Activated CD4-positive, CD25-positive, alpha-beta regulatory T cell (primary cell): ENCODE results near the gene UBTD2.
"Not testable (repeated sequence)": the region's sequence is repeated elsewhere in the genome, so short reads cannot be mapped to it uniquely, and the experiment has no call there.

Experiments
- DNase-seq, 4 experiments: peaks; one replicate each; lab custom pipeline; 2025; lab: John Stamatoyannopoulos, UW

The UBTD2 gene, protein sequence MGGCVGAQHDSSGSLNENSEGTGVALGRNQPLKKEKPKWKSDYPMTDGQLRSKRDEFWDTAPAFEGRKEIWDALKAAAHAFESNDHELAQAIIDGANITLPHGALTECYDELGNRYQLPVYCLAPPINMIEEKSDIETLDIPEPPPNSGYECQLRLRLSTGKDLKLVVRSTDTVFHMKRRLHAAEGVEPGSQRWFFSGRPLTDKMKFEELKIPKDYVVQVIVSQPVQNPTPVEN

DNA sequence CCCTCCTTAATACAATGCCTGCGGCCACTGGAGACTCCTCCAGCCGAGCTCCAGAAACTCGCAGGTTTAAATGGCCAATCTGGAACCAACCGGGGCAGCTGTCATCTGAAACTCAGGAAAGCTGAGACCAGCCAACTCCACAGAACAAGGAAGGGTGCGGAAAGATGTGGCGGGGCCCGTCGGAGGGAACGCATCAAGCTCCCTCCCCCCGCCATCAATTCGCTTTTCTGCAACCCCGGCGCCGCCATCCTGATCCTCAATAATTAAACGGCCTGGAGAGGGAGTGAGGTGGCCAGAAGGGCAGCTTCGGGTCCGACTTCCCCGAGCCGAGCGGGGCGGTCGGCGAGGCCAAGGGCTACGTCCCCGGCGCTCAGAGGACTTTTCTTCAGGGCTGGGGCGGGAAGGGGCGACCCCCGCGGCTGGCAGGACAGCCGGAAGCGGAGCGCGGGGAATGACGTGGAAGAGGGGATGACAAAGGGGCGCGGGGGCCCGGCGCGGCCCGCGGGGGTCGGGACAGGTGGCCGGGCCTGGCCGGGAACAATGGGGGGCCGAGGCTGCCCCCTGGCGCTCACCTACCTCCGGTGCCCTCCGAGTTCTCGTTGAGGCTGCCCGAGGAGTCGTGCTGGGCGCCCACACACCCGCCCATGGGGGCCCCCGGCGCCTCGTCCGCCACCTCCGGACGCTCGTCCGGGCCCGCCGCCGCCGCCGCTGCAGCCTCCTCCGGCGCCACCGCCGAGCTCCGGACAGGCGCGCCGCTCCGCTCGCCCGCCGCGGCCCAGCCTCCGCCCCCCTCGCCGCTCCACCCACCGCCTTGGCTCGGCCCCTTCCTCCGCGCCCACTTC is at the start of gene UBTD2:
TSS of gene UBTD2 (minus strand) at position 745 of the 842 bp plus-strand sequence. CDS start at position 646, 99 bp downstream.
- DNase-seq, result peak; percentile 51 to 57 (median 54)

DNA sequence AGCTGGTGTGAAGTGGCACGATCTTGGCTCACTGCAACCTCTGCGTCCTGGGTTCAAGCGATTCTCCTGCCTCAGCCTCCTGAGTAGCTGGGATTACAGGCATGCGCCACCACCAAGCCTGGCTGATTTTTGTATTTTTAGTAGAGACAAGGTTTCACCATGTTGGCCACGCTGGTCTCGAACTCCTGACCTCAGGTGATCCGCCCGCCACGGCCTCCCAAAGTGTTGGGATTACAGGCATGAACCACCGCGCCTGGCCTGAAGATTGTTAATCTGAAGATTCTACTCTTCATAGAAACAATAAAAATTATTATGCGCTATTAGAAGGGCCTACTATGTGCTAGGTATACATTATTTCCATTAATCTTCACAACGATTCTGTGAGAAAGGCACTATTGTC is 43.3 kb upstream of the UBTD2 start:
- DNase-seq, result not testable (repeated sequence)

DNA sequence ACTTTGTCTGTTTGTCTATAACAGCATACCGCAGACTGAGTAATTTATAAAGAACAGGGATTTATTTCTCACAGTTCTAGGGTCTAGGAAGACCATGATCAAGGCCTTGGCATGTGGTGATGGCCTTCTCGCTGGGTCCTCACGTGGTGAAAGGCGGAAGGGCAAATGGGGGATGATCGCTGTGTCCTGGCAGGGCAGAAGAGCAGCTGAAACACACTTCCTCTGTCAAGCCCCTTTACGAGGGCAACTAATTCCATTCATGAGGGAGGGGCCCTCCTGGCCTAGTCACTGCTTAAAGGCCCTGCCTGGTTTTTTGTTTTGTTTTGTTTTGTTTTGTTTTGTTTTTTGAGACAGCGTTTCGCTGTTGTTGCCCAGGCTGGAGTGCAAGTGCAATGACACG is 41.9 kb upstream of the UBTD2 start:
- no peak for DNase-seq

DNA sequence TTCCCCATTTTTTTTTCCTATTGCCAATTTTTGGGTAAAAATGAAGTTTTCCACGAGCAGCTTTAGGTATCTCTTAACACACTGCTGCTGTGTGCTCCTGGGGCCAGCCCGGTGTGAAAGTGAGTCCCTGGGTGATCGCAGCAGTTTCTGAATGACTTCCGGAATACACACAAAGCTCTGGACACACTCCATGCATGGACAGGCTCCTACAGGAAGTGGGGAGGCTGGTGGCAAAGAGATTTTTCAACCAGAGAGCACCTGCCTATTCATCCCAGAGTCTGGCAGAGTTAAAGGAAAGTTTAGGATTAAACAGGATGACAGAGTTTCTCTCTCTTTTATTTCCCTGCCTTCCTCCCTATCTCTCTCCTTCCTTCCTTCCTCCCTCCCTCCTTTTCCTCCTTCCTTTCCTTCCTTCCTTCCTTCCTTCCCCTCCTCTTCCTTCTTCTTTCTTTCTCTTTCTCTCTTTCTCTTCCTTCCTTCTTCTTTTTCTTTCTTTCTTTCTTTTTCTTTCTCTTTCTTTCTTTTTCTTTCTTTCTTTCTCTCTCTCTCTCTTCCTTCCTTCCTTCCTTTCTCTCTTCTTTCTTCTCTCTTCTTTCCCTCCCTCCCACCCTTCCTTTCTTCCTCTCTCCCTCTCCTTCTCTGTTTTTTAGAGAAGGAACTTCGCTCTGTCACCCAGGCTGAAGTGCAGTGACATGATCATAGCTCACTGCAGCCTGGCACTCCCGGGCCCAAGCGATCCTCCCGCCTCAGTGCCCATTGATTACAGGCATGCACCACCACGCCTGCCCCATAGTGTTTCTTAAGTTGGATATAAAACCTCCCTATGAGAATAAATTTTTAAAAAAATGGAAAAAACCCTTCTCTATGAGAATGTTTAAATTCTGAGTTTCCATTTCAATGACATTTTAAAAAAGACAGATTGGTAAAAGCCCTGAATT is 38.7 kb upstream of the UBTD2 start:
- no peak for DNase-seq

DNA sequence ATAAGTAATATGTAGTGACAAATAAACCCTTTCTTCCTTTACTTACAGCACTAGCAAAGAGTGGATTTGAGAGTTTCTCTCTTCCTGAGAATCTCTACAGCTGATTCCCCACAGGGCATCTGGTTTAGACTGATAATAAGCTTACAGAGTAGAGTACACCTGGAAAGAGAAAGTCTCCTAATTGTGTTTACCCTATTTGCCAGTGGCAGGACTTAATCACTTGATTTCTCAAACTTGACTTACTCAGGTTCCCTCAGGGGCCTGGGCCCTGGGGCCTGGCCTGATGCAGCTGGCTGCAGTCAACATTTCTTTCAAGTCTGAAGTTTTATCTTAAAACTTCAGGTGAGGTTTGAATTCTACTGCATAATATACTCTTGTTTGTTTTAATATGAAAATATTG is 38.0 kb upstream of the UBTD2 start:
- DNase-seq, result no peak

DNA sequence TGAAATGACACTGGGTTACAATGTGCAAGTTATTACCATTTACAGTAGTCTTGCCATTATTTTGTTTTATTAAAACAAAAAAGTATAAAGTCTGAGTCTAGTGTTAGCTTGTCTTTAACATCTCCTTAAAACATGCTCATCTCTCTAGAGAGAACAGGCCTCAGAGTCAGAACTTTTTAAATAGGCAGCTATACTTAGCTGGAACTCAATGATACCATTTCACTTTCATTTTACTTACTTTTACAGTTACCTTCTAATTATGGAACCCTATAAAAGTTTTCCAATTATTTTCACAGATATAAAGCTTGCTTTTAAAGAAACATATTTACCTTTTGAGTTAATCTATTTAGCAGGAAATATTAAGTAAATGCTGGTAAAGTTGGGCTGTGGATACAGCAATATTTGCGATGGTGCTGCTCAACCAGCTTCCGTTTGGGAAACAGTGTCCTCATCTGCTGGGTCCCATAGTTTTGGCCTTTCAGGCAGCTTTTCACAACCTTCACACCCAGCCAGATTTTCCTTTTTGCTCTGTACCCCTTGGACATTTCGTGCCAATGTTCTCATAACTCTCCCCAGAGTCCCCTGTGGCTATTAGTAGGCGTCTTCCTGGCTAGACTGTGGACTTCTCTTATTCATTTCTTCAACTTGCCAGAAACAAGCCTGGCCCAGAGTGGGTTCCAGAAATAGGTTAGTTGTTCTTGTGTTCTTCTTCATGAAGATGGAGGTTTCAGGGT is 36.3 kb upstream of the UBTD2 start:
- no peak for DNase-seq

DNA sequence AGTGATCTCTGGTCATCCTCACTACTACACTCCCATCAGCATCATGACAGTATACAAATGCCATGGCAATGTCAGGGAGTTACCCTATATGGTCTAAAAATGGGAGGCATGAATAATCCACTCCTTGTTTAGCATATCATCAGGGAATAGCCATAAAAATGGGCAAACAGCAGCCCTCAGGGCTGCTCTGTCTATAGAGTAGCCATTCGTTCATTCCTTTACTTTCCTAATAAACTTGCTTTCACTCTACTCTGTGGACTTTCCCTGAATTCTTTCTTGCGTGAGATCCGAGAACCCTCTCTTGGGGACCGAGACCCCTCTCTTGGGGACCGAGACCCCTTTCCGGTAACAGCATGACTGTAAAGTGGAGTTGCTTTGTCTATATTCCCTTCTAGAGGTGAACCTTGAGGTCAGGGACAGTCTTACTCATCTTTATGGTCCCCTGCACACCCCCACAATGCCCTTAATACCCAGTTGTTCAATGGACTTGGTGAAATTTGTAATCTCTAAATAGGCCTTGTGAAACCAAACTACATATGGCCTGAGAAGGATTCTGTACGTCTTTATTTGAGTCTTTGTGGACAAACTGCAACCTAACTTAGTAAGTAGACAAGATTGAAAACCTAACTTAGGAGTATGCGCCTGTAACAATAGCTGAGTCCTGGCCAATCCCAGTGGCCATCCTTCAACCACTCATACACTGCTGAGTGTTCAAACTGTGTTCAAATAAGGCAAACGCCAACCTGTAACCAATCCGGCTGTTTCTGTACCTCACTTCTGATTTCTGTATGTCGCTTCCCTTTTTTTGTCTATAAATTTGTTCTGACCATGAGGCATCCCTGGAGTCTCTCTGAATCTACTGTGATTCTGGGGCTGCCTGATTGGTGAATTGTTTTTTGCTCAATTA is 32.3 kb upstream of the UBTD2 start:
- DNase-seq, result no peak

DNA sequence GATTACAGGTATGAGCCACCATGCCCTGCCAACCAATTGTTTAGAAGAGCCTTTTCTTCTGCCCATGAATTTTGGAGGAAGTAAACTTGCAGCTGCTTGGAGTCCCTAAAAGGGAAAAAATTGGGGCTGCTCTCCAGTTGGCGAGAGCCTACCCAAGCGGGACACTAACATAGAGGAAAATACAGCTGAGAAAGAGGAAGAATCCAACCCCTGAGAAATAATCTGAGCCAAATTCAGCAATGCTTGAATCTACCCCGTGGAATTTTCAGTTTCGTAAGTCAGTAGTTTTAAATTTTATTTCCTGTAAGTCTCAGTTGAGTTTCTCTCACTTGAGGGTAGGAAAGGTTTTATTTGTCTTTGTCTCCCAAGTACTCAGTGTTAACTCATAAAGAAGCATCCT is 30.4 kb upstream of the UBTD2 start:
- DNase-seq, result no peak

DNA sequence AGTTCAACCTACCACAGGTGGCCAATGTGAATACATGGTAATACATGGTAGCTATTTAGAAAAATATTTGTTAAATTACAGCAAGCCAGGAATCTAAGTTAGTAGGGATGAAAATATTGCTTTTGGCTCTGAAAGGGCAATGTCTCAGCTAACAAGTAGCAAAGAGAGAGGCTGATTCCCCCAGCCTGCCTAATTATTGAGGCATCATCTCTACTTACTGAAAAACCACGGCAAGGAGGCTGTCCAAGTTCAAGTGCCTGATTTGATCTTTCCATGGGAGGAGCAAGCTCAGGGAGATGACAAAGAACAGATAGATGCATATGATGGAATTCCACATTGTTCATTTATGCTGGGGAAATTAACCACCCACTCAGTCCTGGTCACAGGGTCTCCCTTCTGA is 28.7 kb upstream of the UBTD2 start:
- DNase-seq, result no peak

DNA sequence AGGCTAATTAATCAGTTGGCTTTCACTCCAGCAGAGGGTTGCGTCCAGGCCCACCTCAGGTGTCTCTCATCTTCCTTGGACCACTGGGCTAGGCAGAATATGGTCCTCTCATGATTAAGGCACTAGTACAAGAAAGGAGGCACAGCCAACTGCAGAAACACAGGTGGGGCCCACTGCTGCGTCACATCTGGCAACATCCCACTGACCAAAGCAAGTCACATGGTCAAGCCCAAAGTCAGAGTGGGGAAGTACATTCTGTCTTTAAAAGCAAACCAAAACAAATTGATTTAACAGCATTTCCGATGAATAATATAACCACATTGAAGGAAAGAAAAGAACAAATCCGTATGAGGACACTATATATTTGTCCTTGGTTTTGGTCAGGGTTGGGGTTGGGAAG is 28.0 kb upstream of the UBTD2 start:
- no peak for DNase-seq

DNA sequence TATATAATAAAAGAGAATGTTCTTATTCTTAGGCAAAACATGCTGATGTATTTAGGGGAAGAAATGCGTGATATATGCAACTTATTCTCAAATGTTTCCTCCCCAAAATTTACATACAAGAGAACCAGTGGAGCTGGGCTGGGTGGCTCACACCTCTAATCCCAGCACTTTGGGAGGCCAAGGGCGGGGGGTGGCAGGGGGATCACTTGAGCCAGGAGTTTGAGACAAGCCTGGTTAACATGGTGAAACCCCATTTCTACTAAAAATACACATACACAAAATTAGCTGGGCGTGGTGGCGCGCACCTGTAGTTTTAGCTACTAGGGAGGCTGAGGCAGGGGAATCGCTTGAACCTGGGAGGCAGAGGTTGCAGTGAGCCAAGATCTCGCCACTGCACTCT is 27.5 kb upstream of the UBTD2 start:
- DNase-seq, result no peak

DNA sequence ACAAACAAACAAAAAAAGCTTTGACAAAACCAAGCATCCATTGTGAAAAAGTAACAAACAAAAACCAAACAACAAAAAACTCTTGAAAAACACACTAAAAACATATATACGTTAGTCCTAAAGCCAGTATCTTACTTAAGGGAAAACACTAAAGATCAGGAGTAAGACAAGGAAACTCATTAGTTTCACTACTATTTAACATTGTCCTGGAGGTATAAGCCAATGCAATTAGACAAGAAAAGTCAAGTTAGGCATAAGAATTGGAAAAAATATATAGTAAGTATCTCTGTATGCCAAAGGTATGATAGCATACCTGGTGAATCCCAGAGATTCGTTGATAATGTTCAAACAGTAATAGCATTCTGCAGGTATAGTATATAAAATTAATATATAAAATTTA is 21.8 kb upstream of the UBTD2 start:
- no peak for DNase-seq

DNA sequence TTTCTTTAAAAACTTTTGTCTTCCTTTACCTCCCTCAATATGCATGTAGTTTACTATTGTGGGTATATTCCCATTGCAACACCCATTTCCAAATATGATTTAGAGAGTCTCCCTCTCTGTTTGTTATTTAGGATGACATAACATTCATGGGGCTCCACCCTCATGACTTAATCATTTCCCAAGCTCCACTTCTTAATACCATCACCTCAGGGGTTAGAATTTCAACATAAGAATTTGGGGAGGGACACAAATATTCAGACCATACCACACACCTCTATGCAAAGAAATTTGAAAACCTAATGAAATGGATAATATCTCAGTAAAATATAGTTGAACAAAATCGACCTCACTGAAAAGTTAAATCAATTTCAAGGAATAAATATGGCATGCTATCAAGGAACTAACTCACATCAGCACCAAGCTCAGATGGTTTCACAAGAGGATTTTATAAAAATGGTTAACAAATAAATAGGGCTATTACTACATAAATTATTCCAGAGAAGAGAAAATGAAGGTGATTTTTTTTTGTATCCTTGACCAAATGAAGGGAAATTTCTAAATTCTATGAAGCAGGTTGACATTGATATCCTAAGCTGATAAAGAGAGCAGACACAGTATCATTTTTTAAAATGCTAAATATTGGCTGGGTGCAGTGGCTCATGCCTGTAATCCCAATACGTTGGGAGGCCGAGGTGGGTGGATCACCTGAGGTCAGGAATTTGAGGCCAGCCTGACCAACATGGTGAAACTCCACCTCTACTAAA is 20.2 kb upstream of the UBTD2 start:
- DNase-seq, result no peak

DNA sequence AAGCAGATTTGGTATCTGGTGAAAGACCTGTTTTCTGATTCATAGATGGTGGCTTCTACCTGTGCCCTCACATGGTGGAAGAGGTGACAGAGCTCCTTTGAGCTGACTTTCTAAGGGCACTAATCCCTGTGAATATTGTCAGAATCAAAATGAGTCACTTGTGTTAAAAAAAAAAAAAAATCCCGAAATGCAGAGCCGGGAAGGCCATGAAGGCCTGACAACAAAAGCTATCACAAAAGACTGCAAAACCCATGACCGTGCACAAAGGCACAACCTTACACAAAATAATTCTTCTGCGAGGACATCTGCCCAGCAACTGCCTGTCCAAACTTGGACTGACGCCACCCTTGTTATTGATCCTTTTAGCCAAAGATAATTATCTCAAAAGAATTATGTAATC is 19.6 kb upstream of the UBTD2 start:
- DNase-seq, result no peak

DNA sequence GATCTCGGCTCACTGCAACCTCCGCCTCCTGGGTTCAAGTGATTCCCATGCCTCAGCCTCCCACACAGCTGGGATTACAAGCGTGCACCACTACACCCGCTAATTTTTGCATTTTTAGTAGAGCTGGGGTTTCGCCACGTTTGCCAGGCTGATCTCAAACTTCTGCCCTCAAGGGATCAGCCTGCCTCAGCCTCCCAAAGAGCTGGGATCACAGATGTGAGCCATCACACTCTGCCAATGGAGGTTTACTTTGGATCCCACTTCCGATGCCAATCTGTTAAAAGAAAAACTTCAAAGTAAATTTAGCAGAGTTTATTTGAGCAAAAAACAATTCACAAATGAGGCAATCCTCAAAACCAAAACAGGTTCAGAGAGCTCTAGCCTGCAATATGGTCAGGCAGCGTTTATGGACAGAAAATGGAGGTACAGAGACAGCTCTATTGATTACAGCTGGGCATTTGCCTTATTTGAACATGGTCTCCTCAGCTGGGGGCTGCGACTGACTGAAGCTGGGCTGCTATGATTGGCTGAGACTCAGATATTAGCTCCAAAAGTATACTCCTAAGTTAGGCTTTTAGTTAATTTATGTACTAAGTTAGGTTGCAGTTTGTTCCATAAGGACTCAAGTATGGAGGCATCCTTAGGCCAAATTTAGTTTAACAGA is 18.6 kb upstream of the UBTD2 start:
- no peak for DNase-seq

DNA sequence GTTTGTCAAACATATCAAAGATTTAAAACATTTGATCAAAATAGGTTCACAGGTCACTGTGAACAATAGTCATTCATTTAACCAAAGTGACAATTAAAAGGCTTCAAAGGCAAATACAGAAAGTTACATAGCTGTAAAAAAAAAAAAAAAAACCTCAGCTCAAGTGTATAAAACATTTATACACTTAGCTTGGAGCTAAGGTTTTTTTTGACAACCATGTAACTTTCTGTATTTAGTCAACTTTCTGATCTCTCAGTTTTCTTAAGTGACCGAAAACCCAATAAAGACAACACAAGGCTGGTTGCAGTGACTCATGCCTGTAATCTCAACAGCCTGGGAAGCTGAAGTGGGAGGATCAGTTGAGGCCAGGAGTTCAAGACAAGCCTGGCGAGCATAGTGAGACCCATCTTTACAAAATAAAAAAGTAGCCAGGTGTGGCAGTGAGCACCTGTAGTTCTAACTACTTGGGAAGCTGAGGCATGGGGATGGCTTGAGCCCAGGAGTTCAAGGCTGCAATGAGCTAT is 16.4 kb upstream of the UBTD2 start:
- no peak for DNase-seq

DNA sequence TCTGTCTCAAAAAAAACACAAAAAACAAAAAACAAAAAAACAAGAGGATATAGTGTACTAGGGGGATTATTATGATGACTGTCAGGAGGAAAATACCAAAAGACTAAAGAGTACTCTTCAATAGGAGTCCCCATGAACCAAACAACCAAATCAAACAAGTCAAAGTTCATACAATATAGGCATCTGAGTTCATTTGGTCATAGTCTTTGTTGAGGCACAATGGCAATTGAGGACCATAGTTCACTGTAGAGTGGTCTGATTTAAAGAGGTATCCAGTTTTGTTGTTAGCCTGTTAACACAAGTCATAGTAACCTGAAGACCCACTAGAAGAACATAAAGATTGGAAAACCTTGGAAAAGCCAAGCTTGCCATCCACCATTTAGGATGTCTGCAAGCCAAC is 11.3 kb upstream of the UBTD2 start:
- DNase-seq, result no peak

DNA sequence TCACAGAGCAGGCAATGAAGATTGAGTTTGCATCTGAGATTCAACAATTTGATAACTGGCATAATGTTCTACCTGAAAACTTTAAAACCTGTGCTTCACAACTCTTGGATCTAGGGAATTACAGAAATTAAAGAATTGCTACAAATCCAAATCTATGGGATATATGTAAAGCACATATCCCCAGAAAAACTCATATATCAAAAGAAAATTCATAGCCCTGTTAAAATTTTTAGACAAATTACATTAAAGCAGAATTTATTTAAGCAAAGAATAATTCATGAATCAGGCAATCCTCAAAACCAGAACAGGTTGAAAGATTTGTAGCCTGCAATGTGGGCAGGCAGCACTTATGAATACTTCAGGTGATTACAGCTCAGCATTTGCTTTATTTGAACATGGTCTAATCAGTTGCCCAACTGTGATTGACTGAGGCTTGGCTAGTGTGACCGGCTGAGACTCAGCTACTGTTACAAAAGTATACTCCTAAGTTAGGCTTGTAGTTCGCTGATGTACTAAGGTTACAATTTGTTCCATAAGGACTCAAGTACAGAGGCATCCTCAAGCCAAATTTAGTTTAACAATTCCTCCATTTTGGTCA is 10.3 kb upstream of the UBTD2 start:
- no peak for DNase-seq
